PC-9 (cell line): ENCODE data around the gene ZFHX2.

ENCODE experiments used
- EZH2 ChIP-seq: fragments of 200-600 bp; sonication (generic); IDR thresholded peaks from 2 replicates; pipeline ENCODE4 v1.8.0; 2017; ENCODE audit warnings: antibody characterized with exemption, low read depth
- TF ChIP-seq, protein P1 (sequence below): fragments of 200-600 bp; sonication (generic); conservative IDR thresholded peaks from 2 replicates; pipeline ENCODE4 v1.6.1; 2017; ENCODE audit warnings: mixed run types, antibody characterized with exemption, mild to moderate bottlenecking, moderate library complexity

GRCh38 chr14:23542261-23542660, 9.3 kb downstream of the ZFHX2 start:
- TF ChIP-seq, protein P1, sequence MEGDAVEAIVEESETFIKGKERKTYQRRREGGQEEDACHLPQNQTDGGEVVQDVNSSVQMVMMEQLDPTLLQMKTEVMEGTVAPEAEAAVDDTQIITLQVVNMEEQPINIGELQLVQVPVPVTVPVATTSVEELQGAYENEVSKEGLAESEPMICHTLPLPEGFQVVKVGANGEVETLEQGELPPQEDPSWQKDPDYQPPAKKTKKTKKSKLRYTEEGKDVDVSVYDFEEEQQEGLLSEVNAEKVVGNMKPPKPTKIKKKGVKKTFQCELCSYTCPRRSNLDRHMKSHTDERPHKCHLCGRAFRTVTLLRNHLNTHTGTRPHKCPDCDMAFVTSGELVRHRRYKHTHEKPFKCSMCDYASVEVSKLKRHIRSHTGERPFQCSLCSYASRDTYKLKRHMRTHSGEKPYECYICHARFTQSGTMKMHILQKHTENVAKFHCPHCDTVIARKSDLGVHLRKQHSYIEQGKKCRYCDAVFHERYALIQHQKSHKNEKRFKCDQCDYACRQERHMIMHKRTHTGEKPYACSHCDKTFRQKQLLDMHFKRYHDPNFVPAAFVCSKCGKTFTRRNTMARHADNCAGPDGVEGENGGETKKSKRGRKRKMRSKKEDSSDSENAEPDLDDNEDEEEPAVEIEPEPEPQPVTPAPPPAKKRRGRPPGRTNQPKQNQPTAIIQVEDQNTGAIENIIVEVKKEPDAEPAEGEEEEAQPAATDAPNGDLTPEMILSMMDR, result no peak
- TF ChIP-seq EZH2, result no peak
